OCI-LY3 (cell line): ENCODE data around the gene HOXC13.

Experiments used
- EZH2phosphoT487 ChIP-seq: fragments of 200-600 bp; shearing (Covaris generic); IDR thresholded peaks from 2 replicates; pipeline ENCODE4 v1.6.1; 2018; ENCODE audit warnings: antibody characterized with exemption, mixed run types, low read depth
- TF ChIP-seq, protein P1 (sequence below): fragments of 200-600, 300-600 bp; sonication (generic); IDR thresholded peaks from 2 replicates; pipeline ENCODE4 v1.5.1; 2014; ENCODE audit warnings: antibody characterized with exemption, low read length, low read depth

DNA sequence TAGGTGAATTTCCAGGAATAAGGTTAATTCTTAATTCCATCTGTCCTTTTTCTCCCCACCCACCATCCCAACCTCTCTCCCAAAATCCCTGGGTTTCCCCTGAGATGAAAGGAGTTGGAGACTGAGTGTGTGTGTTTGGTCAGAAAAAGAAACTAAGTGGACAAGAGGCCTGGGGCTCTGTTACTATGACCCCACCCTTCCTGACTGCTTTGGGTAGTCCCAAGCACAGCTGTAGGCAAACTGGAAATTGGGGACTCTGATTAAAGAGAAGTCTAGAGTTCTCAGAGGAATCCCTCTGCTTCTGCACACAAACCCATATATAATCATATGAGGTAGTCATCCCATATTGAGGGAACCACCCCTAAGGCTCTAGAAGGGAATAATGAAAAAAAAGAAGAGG lies 9.1 kb downstream of the HOXC13 start:
- TF ChIP-seq, protein P1, sequence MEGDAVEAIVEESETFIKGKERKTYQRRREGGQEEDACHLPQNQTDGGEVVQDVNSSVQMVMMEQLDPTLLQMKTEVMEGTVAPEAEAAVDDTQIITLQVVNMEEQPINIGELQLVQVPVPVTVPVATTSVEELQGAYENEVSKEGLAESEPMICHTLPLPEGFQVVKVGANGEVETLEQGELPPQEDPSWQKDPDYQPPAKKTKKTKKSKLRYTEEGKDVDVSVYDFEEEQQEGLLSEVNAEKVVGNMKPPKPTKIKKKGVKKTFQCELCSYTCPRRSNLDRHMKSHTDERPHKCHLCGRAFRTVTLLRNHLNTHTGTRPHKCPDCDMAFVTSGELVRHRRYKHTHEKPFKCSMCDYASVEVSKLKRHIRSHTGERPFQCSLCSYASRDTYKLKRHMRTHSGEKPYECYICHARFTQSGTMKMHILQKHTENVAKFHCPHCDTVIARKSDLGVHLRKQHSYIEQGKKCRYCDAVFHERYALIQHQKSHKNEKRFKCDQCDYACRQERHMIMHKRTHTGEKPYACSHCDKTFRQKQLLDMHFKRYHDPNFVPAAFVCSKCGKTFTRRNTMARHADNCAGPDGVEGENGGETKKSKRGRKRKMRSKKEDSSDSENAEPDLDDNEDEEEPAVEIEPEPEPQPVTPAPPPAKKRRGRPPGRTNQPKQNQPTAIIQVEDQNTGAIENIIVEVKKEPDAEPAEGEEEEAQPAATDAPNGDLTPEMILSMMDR, result no peak
- TF ChIP-seq EZH2phosphoT487, result no peak
